IMR-90 (cell line): Measurements from ENCODE around the gene GIT1. TPM values are rescaled to one million over a fixed set of nuclear protein-coding genes. Genes with fewer than 3 reads are reported as not detected.
A peak's percentile ranks its signal among the peaks of the same experiment; 100 is the strongest.

Experiments
- ATAC-seq: fragments of 200-7000 bp; cut with Tn5 transposase; 2 replicates; pipeline ENCODE4 v1.9.1; 2020; ENCODE audit warnings: low read depth, mild to moderate bottlenecking, moderate library complexity
- BruUV-seq: library from RNA; stranded (reverse); fragments of 400-500 nt; replicated peaks from 2 replicates; lab custom pipeline; 2021; lab: Mats Ljungman, UMichigan
- CTCF ChIA-PET: fragments of 300-600 bp; formaldehyde crosslinking; extraction: SDS; loops from one replicate; lab custom pipeline; 2021; ENCODE audit warnings: antibody characterized with exemption; lab: Yijun Ruan, JAX
- POLR2A ChIA-PET: fragments of 300-600 bp; sonication (Branson Sonifier 250); formaldehyde crosslinking; loops from one replicate; lab custom pipeline; 2022; ENCODE audit warnings: antibody characterized with exemption; ENCODE audit not compliant: unreplicated experiment; lab: Charles Lee
- DNase-seq: peaks from one replicate; pipeline ENCODE4 v3.0.0; 2013
- H2AFZ ChIP-seq: replicated peaks from 2 replicates; pipeline ENCODE3; 2013; ENCODE audit warnings: low read length, mild to moderate bottlenecking; ENCODE audit not compliant: poor library complexity
- H2AK5ac ChIP-seq: 2 replicates; pipeline ENCODE4 v1.6.1; 2013; ENCODE audit warnings: low read depth, low read length, inconsistent platforms
- H2AK9ac ChIP-seq: replicated peaks from 2 replicates; pipeline ENCODE3; 2013; ENCODE audit warnings: mild to moderate bottlenecking, low read depth, low read length, moderate library complexity; ENCODE audit not compliant: poor library complexity
- H2BK120ac ChIP-seq: 2 replicates; pipeline ENCODE4 v1.6.1; 2013; ENCODE audit warnings: low read depth, low read length, inconsistent platforms
- H2BK15ac ChIP-seq: 3 replicates; pipeline ENCODE4 v1.6.1; 2013; ENCODE audit warnings: low read depth, low read length, inconsistent platforms
- H2BK20ac ChIP-seq: 2 replicates; pipeline ENCODE4 v1.6.1; 2013; ENCODE audit warnings: low read depth, mild to moderate bottlenecking, inconsistent platforms, low read length, moderate library complexity
- H2BK5ac ChIP-seq: 2 replicates; pipeline ENCODE4 v1.6.1; 2013; ENCODE audit warnings: mild to moderate bottlenecking, low read depth, low read length, inconsistent platforms; ENCODE audit not compliant: poor library complexity, severe bottlenecking
- H3K14ac ChIP-seq: replicated peaks from 2 replicates; pipeline ENCODE4 v1.6.1; 2013; ENCODE audit warnings: low read depth, low read length, inconsistent platforms
- H3K18ac ChIP-seq: 2 replicates; pipeline ENCODE4 v1.6.1; 2013; ENCODE audit warnings: low read depth, low read length, control low read depth
- H3K23ac ChIP-seq: 2 replicates; pipeline ENCODE4 v1.6.1; 2013; ENCODE audit warnings: low read depth, low read length, inconsistent platforms
- H3K27ac ChIP-seq: 2 replicates; pipeline ENCODE4 v1.5.1; 2013; ENCODE audit warnings: mild to moderate bottlenecking, control low read depth, low read length; ENCODE audit not compliant: insufficient read depth
- H3K27me3 ChIP-seq: 2 replicates; pipeline ENCODE4 v1.6.1; 2013; ENCODE audit warnings: low read length; ENCODE audit not compliant: control insufficient read depth, insufficient read depth
- H3K36me3 ChIP-seq: 2 replicates; pipeline ENCODE4 v1.6.1; 2013; ENCODE audit warnings: low read length, mixed read lengths; ENCODE audit not compliant: control insufficient read depth, insufficient read depth
- H3K4ac ChIP-seq: 2 replicates; pipeline ENCODE4 v1.6.1; 2013; ENCODE audit warnings: low read depth, low read length, inconsistent platforms
- H3K4me1 ChIP-seq: 2 replicates; pipeline ENCODE4 v1.6.1; 2013; ENCODE audit warnings: low read length, mixed read lengths; ENCODE audit not compliant: control insufficient read depth, insufficient read depth
- H3K4me2 ChIP-seq: 2 replicates; pipeline ENCODE4 v1.6.1; 2013; ENCODE audit warnings: low read depth, mild to moderate bottlenecking, control low read depth, low read length, moderate library complexity
- H3K4me3 ChIP-seq: 2 replicates; pipeline ENCODE4 v1.5.1; 2013; ENCODE audit warnings: low read depth, mild to moderate bottlenecking, control low read depth, low read length, moderate library complexity; ENCODE audit not compliant: insufficient read depth
- H3K56ac ChIP-seq: 2 replicates; pipeline ENCODE4 v1.6.1; 2013; ENCODE audit warnings: low read length, inconsistent platforms; ENCODE audit not compliant: insufficient read depth; ENCODE audit errors: extremely low read depth
- H3K79me1 ChIP-seq, 2 experiments: 2 replicates each; pipeline ENCODE4 v1.6.1; 2013; ENCODE audit warnings: low read length in 2 of 2, inconsistent platforms in 1 of 2, low read depth in 1 of 2
- H3K9ac ChIP-seq: 2 replicates; pipeline ENCODE4 v1.6.1; 2013; ENCODE audit warnings: low read depth, low read length, control low read depth
- H3K9me1 ChIP-seq: 2 replicates; pipeline ENCODE4 v1.6.1; 2013; ENCODE audit warnings: low read length, inconsistent platforms; ENCODE audit not compliant: insufficient read depth
- H3K9me3 ChIP-seq: 2 replicates; pipeline ENCODE4 v1.6.1; 2013; ENCODE audit warnings: low read length; ENCODE audit not compliant: control insufficient read depth, insufficient read depth
- H4K20me1 ChIP-seq: 2 replicates; pipeline ENCODE4 v1.6.1; 2013; ENCODE audit warnings: low read length, inconsistent platforms; ENCODE audit not compliant: insufficient read depth
- H4K5ac ChIP-seq: 2 replicates; pipeline ENCODE4 v1.6.1; 2013; ENCODE audit warnings: mild to moderate bottlenecking, low read depth, low read length, control low read depth
- H4K8ac ChIP-seq, 2 experiments: 2 replicates each; pipeline ENCODE4 v1.6.1; 2013; ENCODE audit warnings: low read depth in 2 of 2, low read length in 2 of 2, control low read depth in 1 of 2, inconsistent platforms in 1 of 2
- H4K91ac ChIP-seq: 2 replicates; pipeline ENCODE4 v1.6.1; 2013; ENCODE audit warnings: low read depth, low read length, inconsistent platforms; ENCODE audit not compliant: insufficient read depth
- MAZ ChIP-seq: IDR thresholded peaks from 2 replicates; pipeline ENCODE4 v1.6.1; 2012; ENCODE audit warnings: low read depth, mild to moderate bottlenecking, low read length, improper control_type of control experiment, moderate library complexity, borderline replicate concordance
- RAD21 ChIP-seq: IDR thresholded peaks from 2 replicates; pipeline ENCODE4 v1.6.1; 2012; ENCODE audit warnings: low read length, improper control_type of control experiment
- SMC3 ChIP-seq: fragments of 150-350 bp; IDR thresholded peaks from 2 replicates; pipeline ENCODE4 v1.6.1; 2016; ENCODE audit warnings: low read depth, mild to moderate bottlenecking, antibody characterized with exemption, low read length, moderate library complexity
- WGBS, 2 experiments: methylation state at CpG; one replicate each; pipeline versions ENCODE4 v1.1.5 to v1.1.7; 2013; ENCODE audit warnings: missing lambda C conversion rate in 2 of 2; ENCODE audit not compliant: insufficient read length in 1 of 2; ENCODE audit errors: extremely low coverage in 2 of 2; 5-methylcytosine and 5-hydroxymethylcytosine counted together
- dilution Hi-C: fragments of 300-500 bp; cut with HindIII; formaldehyde crosslinking; loops from one replicate; pipeline ENCODE4 v1.14.3; 2018; ENCODE audit warnings: low sequenced_read_pairs; ENCODE audit not compliant: unreplicated experiment
- in situ Hi-C: fragments of 300-500 bp; cut with MboI; formaldehyde crosslinking; loops from 3 replicates; pipeline ENCODE4 v1.14.3; 2019; ENCODE audit warnings: low sequenced_read_pairs, inconsistent platforms, mixed read lengths
- intact Hi-C: fragments of 100-400 bp; cut with micrococcal nuclease; formaldehyde crosslinking; loops from 2 replicates; pipeline ENCODE4 v1.10.0; 2022
- polyA plus RNA-seq, 3 experiments: library from polyadenylated mRNA; depleted of rRNA; stranded (reverse); fragments of >200 nt; gene quantifications; 2 replicates each; pipeline ENCODE4 v1.2.3, GENCODE V29; 2012; ENCODE audit warnings: low replicate concordance in 1 of 3
- total RNA-seq: library from RNA; depleted of rRNA; stranded (reverse); fragments of >200 nt; gene quantifications from 2 replicates; pipeline ENCODE4 v1.2.3, GENCODE V29; 2012
- TF ChIP-seq, protein P1 (sequence below): conservative IDR thresholded peaks from 2 replicates; pipeline ENCODE4 v1.5.1; 2012; ENCODE audit warnings: mild to moderate bottlenecking, low read depth, low read length, improper control_type of control experiment
- TF ChIP-seq, protein P2 (sequence below): fragments of 150-350 bp; IDR thresholded peaks from 2 replicates; pipeline ENCODE4 v1.6.1; 2017; ENCODE audit warnings: mild to moderate bottlenecking, antibody characterized with exemption, low read length, low read depth

The GIT1 gene
- total and polyA plus RNA-seq, 2 of the 4 experiments (the other 2 are of a cell fraction), result 14.2 to 34.2 TPM

DNA sequence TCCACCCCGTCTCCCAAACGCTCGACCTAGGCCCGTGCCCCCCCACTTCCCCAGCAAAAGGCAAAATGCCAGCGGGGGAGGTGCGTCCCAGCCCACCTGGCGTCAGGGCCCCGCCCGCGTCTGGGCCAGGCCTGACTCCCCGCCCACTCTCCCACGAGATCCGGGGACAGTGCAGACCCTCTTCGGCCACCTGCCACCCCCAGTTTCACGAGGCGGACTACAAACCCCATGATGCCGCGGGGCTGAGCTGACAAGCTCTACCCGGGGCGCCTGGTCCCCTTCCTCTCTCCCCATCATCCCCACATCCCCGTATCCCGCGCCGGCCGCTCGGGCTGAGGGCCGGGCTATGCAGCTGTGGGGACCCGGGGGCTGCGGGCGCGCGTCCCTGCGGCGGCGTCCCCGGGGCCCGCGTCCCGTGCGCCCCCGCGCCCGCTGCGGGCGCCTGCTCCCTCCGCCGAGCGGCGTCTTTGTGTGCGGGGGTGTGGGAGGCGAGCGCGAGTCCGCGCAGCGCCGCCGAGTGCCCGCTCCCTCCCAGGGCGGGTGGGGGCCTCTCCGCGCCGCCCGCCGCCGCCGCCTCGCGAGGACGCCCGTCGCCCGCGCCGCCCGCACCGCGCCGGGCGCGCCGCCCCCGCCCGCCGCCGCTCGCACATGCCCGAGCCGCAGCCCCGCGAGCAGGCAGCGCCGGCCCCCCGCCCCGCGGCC lies 3.6 kb upstream of the GIT1 start, which contains the start of gene ANKRD13B (continued):
- TF ChIP-seq SMC3, result no peak

DNA sequence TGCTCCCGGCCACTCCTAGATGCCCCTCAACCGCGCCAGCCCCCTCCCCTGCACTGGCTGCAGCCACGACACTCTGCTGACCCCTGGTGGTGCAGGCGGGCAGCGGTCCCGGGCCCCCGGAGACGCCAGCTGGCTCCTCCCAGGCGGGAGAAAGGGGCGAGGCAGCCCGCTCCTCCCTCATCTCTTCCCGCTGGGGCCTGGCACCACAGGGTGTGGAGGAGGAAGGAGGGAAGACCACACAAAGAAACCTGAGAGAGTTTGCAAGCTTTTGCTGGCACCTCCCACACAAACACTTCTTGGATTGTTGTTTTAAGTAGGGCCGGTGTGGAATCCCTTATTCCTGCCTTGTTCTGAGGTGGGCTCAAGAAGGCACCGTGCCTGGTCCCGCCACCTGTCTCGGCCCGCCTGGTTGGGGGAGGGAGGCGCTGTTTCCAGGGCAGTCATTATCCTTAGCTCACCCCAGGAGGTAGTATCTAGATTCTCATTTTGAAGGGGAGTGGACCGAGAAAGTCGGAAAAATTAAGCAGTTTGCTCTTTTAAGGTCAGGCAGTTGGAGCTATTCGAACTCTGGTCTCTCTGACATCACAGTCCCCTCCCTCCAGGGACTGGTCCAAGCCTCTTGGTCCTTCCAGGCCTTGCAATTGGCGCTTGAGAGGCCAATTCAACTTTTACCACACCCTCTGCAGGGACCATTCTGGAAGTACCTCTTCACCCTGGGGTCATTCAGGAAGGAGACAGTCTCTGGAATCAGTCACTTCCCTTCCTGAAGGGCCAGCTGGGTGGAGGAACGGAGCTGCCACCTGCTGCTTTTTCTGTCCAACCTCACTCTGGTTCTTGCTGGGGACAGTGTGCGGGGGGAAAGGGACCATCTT lies 2.5 kb upstream of the GIT1 start:
- H3K4ac ChIP-seq, result peak overlapping the region; percentile 49
- BruUV-seq, result no TSS peak
- H3K9ac ChIP-seq, result no peak overlapping the region; the same call in 1 of the 2 replicates
- 0 out of 2 replicates have a peak overlapping the region, but pooled peaks have one; percentile 16 for H2BK120ac ChIP-seq
- 0 out of 2 replicates have a peak overlapping the region, but pooled peaks have one; percentile 37 for H3K56ac ChIP-seq
- peaks cover 2% of the 10 kb centered on the region; the same call in 1 of the 2 replicates for H3K27me3 ChIP-seq
- no CpG with 5 or more reads among the region's 25 CpGs for WGBS, 2 experiments
- intact Hi-C loops, result loop anchor here (1.0 kb wide), 1 partner anchor 222 kb away; no protein-coding TSS in a partner anchor
- H2AK9ac ChIP-seq, result peak overlapping the region; percentile 93
- H4K8ac ChIP-seq, result peak overlapping the region; percentile 20 to 95; a peak in 2 of 4 replicates
- no peaks in the 10 kb centered on the region for H3K9me3 ChIP-seq
- H3K4me1 ChIP-seq, result peaks cover 40% of the 10 kb centered on the region
- POLR2A ChIA-PET, result no interaction called here
- H4K91ac ChIP-seq, result peak overlapping the region; percentile 23; the same call in 1 of the 2 replicates
- H3K4me3 ChIP-seq, result no peak overlapping the region
- H2AFZ ChIP-seq, result peak overlapping the region; percentile 97
- H2BK5ac ChIP-seq, result no peak overlapping the region
- H2AK5ac ChIP-seq, result peak overlapping the region; percentile 43
- in situ Hi-C loops, result no loop called here
- TF ChIP-seq SMC3 (peak; percentile 60), MAZ (peak; percentile 99), RAD21 (peak; percentile 79)
- TF ChIP-seq, protein P1, sequence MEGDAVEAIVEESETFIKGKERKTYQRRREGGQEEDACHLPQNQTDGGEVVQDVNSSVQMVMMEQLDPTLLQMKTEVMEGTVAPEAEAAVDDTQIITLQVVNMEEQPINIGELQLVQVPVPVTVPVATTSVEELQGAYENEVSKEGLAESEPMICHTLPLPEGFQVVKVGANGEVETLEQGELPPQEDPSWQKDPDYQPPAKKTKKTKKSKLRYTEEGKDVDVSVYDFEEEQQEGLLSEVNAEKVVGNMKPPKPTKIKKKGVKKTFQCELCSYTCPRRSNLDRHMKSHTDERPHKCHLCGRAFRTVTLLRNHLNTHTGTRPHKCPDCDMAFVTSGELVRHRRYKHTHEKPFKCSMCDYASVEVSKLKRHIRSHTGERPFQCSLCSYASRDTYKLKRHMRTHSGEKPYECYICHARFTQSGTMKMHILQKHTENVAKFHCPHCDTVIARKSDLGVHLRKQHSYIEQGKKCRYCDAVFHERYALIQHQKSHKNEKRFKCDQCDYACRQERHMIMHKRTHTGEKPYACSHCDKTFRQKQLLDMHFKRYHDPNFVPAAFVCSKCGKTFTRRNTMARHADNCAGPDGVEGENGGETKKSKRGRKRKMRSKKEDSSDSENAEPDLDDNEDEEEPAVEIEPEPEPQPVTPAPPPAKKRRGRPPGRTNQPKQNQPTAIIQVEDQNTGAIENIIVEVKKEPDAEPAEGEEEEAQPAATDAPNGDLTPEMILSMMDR, result peak; percentile 94
- TF ChIP-seq, protein P2, sequence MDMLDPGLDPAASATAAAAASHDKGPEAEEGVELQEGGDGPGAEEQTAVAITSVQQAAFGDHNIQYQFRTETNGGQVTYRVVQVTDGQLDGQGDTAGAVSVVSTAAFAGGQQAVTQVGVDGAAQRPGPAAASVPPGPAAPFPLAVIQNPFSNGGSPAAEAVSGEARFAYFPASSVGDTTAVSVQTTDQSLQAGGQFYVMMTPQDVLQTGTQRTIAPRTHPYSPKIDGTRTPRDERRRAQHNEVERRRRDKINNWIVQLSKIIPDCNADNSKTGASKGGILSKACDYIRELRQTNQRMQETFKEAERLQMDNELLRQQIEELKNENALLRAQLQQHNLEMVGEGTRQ, result no peak
- H4K5ac ChIP-seq, result no peak overlapping the region
- H3K4me2 ChIP-seq, result peak overlapping the region; percentile 74
- H3K27ac ChIP-seq, result no peak overlapping the region
- CTCF ChIA-PET, result interaction anchor here (0.6 to 2.1 kb wide), 4 partner anchors 9 to 222 kb away, joined by 3 to 7 read pairs (median 4); no protein-coding TSS in a partner anchor
- no peak overlapping the region for H2BK15ac ChIP-seq
- H3K79me1 ChIP-seq, result peaks cover 5 to 39% of the 10 kb centered on the region in 2 experiments; a peak in 3 of 4 replicates
- DNase-seq (peak; percentile 65), ATAC-seq (peak; percentile 61)
- H3K9me1 ChIP-seq, result peaks cover 9% of the 10 kb centered on the region
- dilution Hi-C loops, result no loop called here
- H2BK20ac ChIP-seq, result no peak overlapping the region; the same call in 1 of the 2 replicates
- H3K14ac ChIP-seq, result no peak overlapping the region
- H3K36me3 ChIP-seq, result no peaks in the 10 kb centered on the region
- peaks cover 50% of the 10 kb centered on the region for H4K20me1 ChIP-seq
- H3K23ac ChIP-seq, result peak overlapping the region; percentile 10; the same call in 1 of the 2 replicates
- H3K18ac ChIP-seq, result no peak overlapping the region
